DOHH2 (cell line): ENCODE measurements around the gene UPP1.

Experiments
- H3F3A ChIP-seq: fragments of 200-600 bp; sonication (generic), shearing (Covaris generic); 2 replicates; pipeline ENCODE4 v1.6.0; 2016; ENCODE audit warnings: antibody characterized with exemption, mild to moderate bottlenecking; ENCODE audit not compliant: control insufficient read depth, insufficient read depth
- H3K27ac ChIP-seq: fragments of 200-600 bp; sonication (generic); 2 replicates; pipeline ENCODE4 v1.5.1; 2014; ENCODE audit warnings: low read depth, mild to moderate bottlenecking, low read length, moderate library complexity
- H3K27me3 ChIP-seq: fragments of 200-600 bp; sonication (generic); 2 replicates; pipeline ENCODE4 v1.6.1; 2014; ENCODE audit warnings: mild to moderate bottlenecking, low read length, mixed read lengths; ENCODE audit not compliant: control insufficient read depth
- H3K36me3 ChIP-seq: fragments of 200-600 bp; sonication (generic); 2 replicates; pipeline ENCODE4 v1.6.1; 2014; ENCODE audit warnings: mild to moderate bottlenecking, low read length, moderate library complexity, mixed read lengths; ENCODE audit not compliant: control insufficient read depth
- H3K4me1 ChIP-seq: fragments of 200-600 bp; sonication (generic); 2 replicates; pipeline ENCODE4 v1.6.1; 2014; ENCODE audit warnings: mild to moderate bottlenecking, low read length, mixed read lengths; ENCODE audit not compliant: control insufficient read depth
- H3K4me2 ChIP-seq: fragments of 200-600 bp; sonication (generic); 2 replicates; pipeline ENCODE4 v1.6.0; 2014; ENCODE audit warnings: mild to moderate bottlenecking, low read length, moderate library complexity
- H3K4me3 ChIP-seq: fragments of 200-600 bp; sonication (generic); 2 replicates; pipeline ENCODE4 v1.5.1; 2014; ENCODE audit warnings: mild to moderate bottlenecking, low read length, mixed read lengths
- H3K79me2 ChIP-seq: fragments of 200-600 bp; sonication (generic); 2 replicates; pipeline ENCODE4 v1.6.1; 2014; ENCODE audit warnings: mild to moderate bottlenecking, low read length, mixed read lengths; ENCODE audit not compliant: control insufficient read depth
- H3K9me2 ChIP-seq: fragments of 200-600 bp; sonication (generic); replicated peaks from 2 replicates; pipeline ENCODE4 v1.6.1; 2014; ENCODE audit warnings: mild to moderate bottlenecking, low read length, mixed read lengths; ENCODE audit not compliant: control insufficient read depth
- H3K9me3 ChIP-seq: fragments of 200-600 bp; sonication (generic); 2 replicates; pipeline ENCODE4 v1.6.1; 2014; ENCODE audit warnings: antibody characterized with exemption, low read length, mixed read lengths; ENCODE audit not compliant: control insufficient read depth, insufficient read depth
- H4K20me1 ChIP-seq: fragments of 200-600 bp; sonication (generic); 2 replicates; pipeline ENCODE4 v1.6.0; 2014; ENCODE audit warnings: low read depth, mild to moderate bottlenecking, antibody characterized with exemption, low read length, moderate library complexity; ENCODE audit not compliant: control insufficient read depth, insufficient read depth
- CTCF ChIP-seq: fragments of 200-600 bp; sonication (generic); IDR thresholded peaks from one replicate; pipeline ENCODE4 v1.5.1; 2014; ENCODE audit warnings: antibody characterized with exemption, mild to moderate bottlenecking, low read depth, low read length; ENCODE audit not compliant: poor library complexity, severe bottlenecking
- EZH2phosphoT487 ChIP-seq: fragments of 200-600 bp; sonication (generic); IDR thresholded peaks from 2 replicates; pipeline ENCODE4 v1.6.1; 2017; ENCODE audit warnings: borderline replicate concordance, mild to moderate bottlenecking, antibody characterized with exemption, low read length, moderate library complexity, mixed read lengths

UPP1 gene

DNA sequence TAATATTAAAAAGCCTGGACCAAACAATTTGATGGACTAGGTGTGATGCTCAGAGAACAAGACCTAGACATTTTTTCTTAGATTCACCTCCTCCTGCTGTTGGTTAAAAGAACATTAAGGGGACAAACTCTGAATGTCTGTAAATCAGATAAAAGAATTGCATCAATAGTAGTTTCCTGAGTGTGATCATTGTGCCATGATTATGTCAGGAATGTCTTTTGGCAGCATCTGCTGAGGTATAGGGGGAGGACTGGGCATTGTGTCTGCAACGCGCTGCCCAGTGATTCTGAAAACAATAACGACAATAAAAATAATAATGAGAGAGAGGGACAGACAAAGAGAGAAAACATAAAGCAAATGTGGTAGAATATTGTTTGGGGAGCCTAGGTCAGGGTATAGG lies 46.8 kb upstream of the UPP1 start:
- Histone ChIP-seq H3K4me1 (no peaks in the 10 kb centered on the region), H3K9me3 (no peaks in the 10 kb centered on the region), H3F3A (no peaks in the 10 kb centered on the region), H3K9me2 (no peaks in the 10 kb centered on the region), H4K20me1 (no peaks in the 10 kb centered on the region), H3K79me2 (no peaks in the 10 kb centered on the region), H3K27ac (no peak overlapping the region), H3K36me3 (no peaks in the 10 kb centered on the region), H3K4me2 (no peak overlapping the region), H3K4me3 (no peak overlapping the region), H3K27me3 (no peaks in the 10 kb centered on the region)
- TF ChIP-seq EZH2phosphoT487 (no peak), CTCF (no peak)

DNA sequence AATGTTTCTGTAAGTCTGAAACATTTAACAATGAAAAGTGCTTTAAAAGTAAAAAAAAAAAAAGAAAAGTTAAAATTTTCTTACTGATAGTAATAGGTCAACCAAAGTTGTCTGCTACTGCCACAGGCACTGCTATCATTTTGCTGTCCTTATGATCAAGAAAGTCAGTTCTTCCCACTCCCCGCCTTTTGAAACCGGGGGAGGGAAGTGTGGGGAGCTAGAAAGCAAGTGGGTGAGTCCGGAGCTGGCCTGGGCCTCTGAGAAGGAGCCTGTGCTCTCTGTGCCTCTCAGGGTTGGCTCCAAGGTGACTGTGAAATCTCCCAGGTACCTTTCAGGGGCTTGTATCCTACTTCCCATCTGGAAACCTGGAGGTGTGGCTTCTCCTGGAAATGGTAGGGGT lies 46.4 kb upstream of the UPP1 start:
- TF ChIP-seq EZH2phosphoT487 (no peak), CTCF (no peak)
- no peak overlapping the region for H3K4me2 ChIP-seq
- no peaks in the 10 kb centered on the region for H3K79me2 ChIP-seq
- H3K9me3 ChIP-seq, result no peaks in the 10 kb centered on the region
- H3K27ac ChIP-seq, result no peak overlapping the region
- no peaks in the 10 kb centered on the region for H3K9me2 ChIP-seq
- no peaks in the 10 kb centered on the region for H3K27me3 ChIP-seq
- no peaks in the 10 kb centered on the region for H3K36me3 ChIP-seq
- no peaks in the 10 kb centered on the region for H4K20me1 ChIP-seq
- no peaks in the 10 kb centered on the region for H3F3A ChIP-seq
- no peaks in the 10 kb centered on the region for H3K4me1 ChIP-seq
- H3K4me3 ChIP-seq, result no peak overlapping the region

GRCh38 chr7:48045195-48045765 lies 43.8 kb upstream of the UPP1 start:
- H3K27me3 ChIP-seq, result no peaks in the 10 kb centered on the region
- H3F3A ChIP-seq, result no peaks in the 10 kb centered on the region
- no peaks in the 10 kb centered on the region for H4K20me1 ChIP-seq
- no peaks in the 10 kb centered on the region for H3K79me2 ChIP-seq
- H3K27ac ChIP-seq, result no peak overlapping the region
- no peaks in the 10 kb centered on the region for H3K9me2 ChIP-seq
- no peak overlapping the region for H3K4me3 ChIP-seq
- no peaks in the 10 kb centered on the region for H3K9me3 ChIP-seq
- no peaks in the 10 kb centered on the region for H3K36me3 ChIP-seq
- TF ChIP-seq EZH2phosphoT487 (no peak), CTCF (no peak)
- H3K4me1 ChIP-seq, result no peaks in the 10 kb centered on the region
- H3K4me2 ChIP-seq, result no peak overlapping the region
